PC-3 (cell line): ENCODE data around the gene MAML2.

Experiments
- CTCF ChIP-seq: fragments of 300-600 bp; sonication (generic); conservative IDR thresholded peaks from 2 replicates; pipeline ENCODE4 v1.5.1; 2017; ENCODE audit warnings: antibody characterized with exemption, low read depth, mild to moderate bottlenecking, low read length
- EZH2 ChIP-seq: fragments of 300-600 bp; sonication (generic); IDR thresholded peaks from one replicate; pipeline ENCODE4 v1.6.1; 2017; ENCODE audit warnings: antibody characterized with exemption, mild to moderate bottlenecking, low read length; ENCODE audit not compliant: unreplicated experiment
- EZH2phosphoT487 ChIP-seq: fragments of 300-600 bp; sonication (generic); IDR thresholded peaks from 2 replicates; pipeline ENCODE4 v1.6.1; 2018; ENCODE audit warnings: mild to moderate bottlenecking, antibody characterized with exemption, low read length, borderline replicate concordance

GRCh38 chr11:96376796-96377195, 33.8 kb upstream of the MAML2 start:
- TF ChIP-seq EZH2 (no peak), CTCF (no peak), EZH2phosphoT487 (no peak)
